Activated T-helper 1 cell treated with anti-CD3 and anti-CD28 coated beads, Interleukin-12 subunit alpha, Interleukin-12 subunit beta, Interleukin-2, Interleukin-4 antibody, amounts not matched to agents 30 ng/mL and 10 ng/mL and 1 ng/mL, durations not matched to agents 14 hours and 24 hours and 36 hours (primary cell): ENCODE data around the gene OR13J1. TPM values are rescaled to one million over a fixed set of nuclear protein-coding genes. Genes with fewer than 3 reads are reported as not detected.
"Not testable (repeated sequence)": the region's sequence is repeated elsewhere in the genome, so short reads cannot be mapped to it uniquely, and the experiment has no call there.

ENCODE experiments used
- DNase-seq: peaks from one replicate; pipeline ENCODE4 v3.0.0; 2021; ENCODE audit warnings: low spot score
- H3K27ac Mint-ChIP-seq: one replicate; pipeline ENCODE4 v1.8.0; 2021; ENCODE audit warnings: mild to moderate bottlenecking, mixed read lengths
- H3K27me3 Mint-ChIP-seq: one replicate; pipeline ENCODE4 v1.8.0; 2022; ENCODE audit warnings: mild to moderate bottlenecking, moderate library complexity, mixed read lengths; ENCODE audit not compliant: insufficient read depth
- H3K36me3 Mint-ChIP-seq: one replicate; pipeline ENCODE4 v1.8.0; 2021; ENCODE audit warnings: low read depth, mixed read lengths
- H3K4me1 Mint-ChIP-seq: one replicate; pipeline ENCODE4 v1.8.0; 2021; ENCODE audit warnings: low read depth, mixed read lengths
- H3K4me3 Mint-ChIP-seq: one replicate; pipeline ENCODE4 v1.8.0; 2021; ENCODE audit warnings: mild to moderate bottlenecking, moderate library complexity, mixed read lengths
- H3K9me3 Mint-ChIP-seq: one replicate; pipeline ENCODE4 v1.8.0; 2021; ENCODE audit warnings: mixed read lengths
- intact Hi-C: fragments of 100-400 bp; cut with micrococcal nuclease; formaldehyde crosslinking; loops from one replicate; pipeline ENCODE4 v1.15.1; 2024
- total RNA-seq: library from RNA; stranded (reverse); gene quantifications from 2 replicates; pipeline ENCODE4 v1.2.3, GENCODE V29; 2022

OR13J1 gene, protein sequence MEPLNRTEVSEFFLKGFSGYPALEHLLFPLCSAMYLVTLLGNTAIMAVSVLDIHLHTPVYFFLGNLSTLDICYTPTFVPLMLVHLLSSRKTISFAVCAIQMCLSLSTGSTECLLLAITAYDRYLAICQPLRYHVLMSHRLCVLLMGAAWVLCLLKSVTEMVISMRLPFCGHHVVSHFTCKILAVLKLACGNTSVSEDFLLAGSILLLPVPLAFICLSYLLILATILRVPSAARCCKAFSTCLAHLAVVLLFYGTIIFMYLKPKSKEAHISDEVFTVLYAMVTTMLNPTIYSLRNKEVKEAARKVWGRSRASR
- not detected in 2 replicates for total RNA-seq

DNA sequence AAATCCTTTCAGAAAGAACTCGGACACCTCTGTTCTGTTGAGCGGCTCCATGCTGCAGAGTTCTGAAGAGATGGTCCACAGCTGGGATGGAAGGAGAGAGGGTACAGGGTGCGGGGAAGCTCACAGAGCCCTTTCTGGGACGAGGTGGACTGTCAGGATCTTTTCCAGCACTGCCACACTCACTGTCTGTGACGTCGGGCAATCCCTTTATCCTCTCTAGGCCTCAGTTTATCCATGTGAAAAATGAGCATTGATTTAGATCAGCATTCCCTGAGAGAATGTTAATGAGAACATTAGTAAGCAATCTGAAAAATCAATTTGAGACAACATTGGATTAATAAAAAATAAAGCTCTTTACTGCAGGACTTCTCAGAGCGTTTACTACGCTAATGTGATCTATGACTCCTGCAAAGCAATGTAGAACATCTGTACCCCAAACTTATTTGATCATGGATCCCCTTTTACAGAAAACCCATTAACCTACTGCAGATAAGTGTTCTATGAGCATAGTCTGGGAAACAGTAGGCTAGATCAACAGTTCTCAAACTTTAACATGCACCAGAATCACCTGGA, at the start of gene OR13J1:
Gene OR13J1, minus strand, starts transcription at position 51 of the 573 bp plus-strand sequence. Its CDS starts 0 bp downstream, at position 51.
- Mint-ChIP-seq H3K4me1 (no peaks in the 10 kb centered on the region), H3K36me3 (no peaks in the 10 kb centered on the region), H3K27me3 (peaks cover 2% of the 10 kb centered on the region), H3K4me3 (no peak within 1 kb of the TSS), H3K9me3 (no peaks in the 10 kb centered on the region), H3K27ac (no peak within 1 kb of the TSS)
- DNase-seq, result no peak
- intact Hi-C loops, result no loop called here

- Mint-ChIP-seq H3K27me3 (peaks cover 2% of the 10 kb centered on the region), H3K9me3 (no peaks in the 10 kb centered on the region), H3K4me1 (peaks cover 8% of the 10 kb centered on the region), H3K36me3 (no peaks in the 10 kb centered on the region), H3K27ac (no peak overlapping the region), H3K4me3 (no peak overlapping the region)
- DNase-seq, result no peak
- intact Hi-C loops, result no loop called here
Observed at GRCh38 chr9:35919212-35920008, 49.2 kb upstream of the OR13J1 start.

GRCh38 chr9:35918780-35919179, 48.6 kb upstream of the OR13J1 start:
- intact Hi-C loops, result no loop called here
- H3K27ac Mint-ChIP-seq, result no peak overlapping the region

DNA sequence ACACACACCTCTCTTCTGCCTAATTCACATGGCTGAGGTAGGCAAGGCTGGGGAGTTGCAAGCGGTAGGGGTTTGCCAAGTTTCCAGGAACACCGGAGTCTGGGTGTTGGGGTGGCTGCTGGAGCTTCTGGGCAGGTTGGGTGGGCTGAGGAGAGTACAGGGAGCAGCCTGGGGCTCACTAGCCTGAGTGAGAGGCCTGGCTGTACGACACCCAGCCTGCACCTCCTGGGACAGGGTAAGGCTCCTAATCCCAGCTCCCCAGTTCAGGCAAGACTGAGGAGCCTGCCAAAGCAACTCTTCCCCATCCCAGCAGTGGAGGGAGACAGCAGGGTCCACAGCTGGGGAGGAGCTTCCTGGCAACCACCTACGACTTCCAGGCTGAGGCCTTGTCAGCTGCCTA, 47.1 kb upstream of the OR13J1 start:
- no peak for DNase-seq
- no peaks in the 10 kb centered on the region for H3K4me1 Mint-ChIP-seq
- H3K4me3 Mint-ChIP-seq, result no peak overlapping the region
- H3K27ac Mint-ChIP-seq, result peak overlapping the region; percentile 32
- H3K9me3 Mint-ChIP-seq, result no peaks in the 10 kb centered on the region
- no peaks in the 10 kb centered on the region for H3K36me3 Mint-ChIP-seq
- intact Hi-C loops, result no loop called here
- H3K27me3 Mint-ChIP-seq, result no peaks in the 10 kb centered on the region

More at GRCh38 chr9:35918780-35919179, 48.6 kb upstream of the OR13J1 start:
- no peak overlapping the region for H3K4me3 Mint-ChIP-seq
- H3K4me1 Mint-ChIP-seq, result peaks cover 2% of the 10 kb centered on the region
- H3K9me3 Mint-ChIP-seq, result no peaks in the 10 kb centered on the region
- no peaks in the 10 kb centered on the region for H3K36me3 Mint-ChIP-seq
- H3K27me3 Mint-ChIP-seq, result no peaks in the 10 kb centered on the region
- no peak for DNase-seq

DNA sequence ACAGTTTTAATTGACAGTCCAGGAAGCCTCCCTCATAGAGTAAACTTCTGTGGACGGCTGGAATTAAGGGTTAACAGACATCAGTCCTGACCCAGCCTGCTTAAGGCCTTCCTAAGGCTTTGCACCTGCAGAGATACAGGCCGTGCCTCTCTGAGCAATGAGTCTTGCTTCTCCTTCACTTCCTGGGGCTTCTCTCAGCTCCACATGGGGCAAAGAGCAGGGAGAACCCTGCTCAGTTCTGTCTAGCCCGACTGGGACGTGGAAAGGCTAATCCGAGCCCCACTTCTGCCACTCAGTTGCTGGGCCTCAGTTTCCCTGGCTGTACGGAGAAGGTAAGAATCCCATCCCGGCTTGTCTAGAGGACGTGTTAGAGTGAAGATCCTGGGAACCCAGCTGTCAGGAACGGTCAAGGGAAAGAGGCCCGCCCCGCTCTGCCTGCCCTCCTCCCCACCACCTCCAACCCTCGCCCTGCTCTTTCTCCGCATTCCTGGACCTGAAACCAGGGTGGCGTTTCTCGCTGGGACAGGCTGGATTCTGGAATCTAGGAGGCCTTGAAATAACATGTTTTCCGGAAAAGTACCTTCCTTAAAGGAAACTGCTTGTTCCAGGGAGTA, 45.6 kb upstream of the OR13J1 start:
- Mint-ChIP-seq H3K9me3 (no peaks in the 10 kb centered on the region), H3K27me3 (peaks cover 2% of the 10 kb centered on the region), H3K36me3 (no peaks in the 10 kb centered on the region), H3K4me3 (no peak overlapping the region), H3K4me1 (peaks cover 12% of the 10 kb centered on the region), H3K27ac (no peak overlapping the region)
- DNase-seq, result no peak
- intact Hi-C loops, result no loop called here

GRCh38 chr9:35914301-35914807, 44.2 kb upstream of the OR13J1 start:
- no peaks in the 10 kb centered on the region for H3K36me3 Mint-ChIP-seq
- intact Hi-C loops, result no loop called here
- peaks cover 2% of the 10 kb centered on the region for H3K27me3 Mint-ChIP-seq
- peaks cover 15% of the 10 kb centered on the region for H3K4me1 Mint-ChIP-seq
- H3K4me3 Mint-ChIP-seq, result no peak overlapping the region
- H3K27ac Mint-ChIP-seq, result no peak overlapping the region
- H3K9me3 Mint-ChIP-seq, result no peaks in the 10 kb centered on the region
- no peak for DNase-seq

DNA sequence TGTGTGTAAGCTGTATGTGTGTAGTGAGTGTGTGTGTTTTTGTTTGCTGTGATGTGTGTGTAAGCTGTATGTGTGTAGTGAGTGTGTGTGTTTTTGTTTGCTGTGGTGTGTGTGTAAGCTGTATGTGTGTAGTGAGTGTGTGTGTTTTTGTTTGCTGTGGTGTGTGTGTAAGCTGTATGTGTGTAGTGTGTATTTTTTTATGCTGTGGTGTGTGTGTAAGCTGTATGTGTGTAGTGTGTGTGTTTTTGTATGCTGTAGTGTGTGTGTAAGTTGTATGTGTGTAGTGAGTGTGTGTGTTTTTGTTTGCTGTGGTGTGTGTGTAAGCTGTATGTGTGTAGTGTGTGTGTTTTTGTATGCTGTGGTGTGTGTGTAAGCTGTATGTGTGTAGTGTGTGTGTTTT, 43.2 kb upstream of the OR13J1 start:
- H3K36me3 Mint-ChIP-seq, H3K9me3 Mint-ChIP-seq, H3K27me3 Mint-ChIP-seq, intact Hi-C loops, H3K4me3 Mint-ChIP-seq, DNase-seq, H3K27ac Mint-ChIP-seq: not testable (repeated sequence)
- H3K4me1 Mint-ChIP-seq, result peaks cover 23% of the 10 kb centered on the region

DNA sequence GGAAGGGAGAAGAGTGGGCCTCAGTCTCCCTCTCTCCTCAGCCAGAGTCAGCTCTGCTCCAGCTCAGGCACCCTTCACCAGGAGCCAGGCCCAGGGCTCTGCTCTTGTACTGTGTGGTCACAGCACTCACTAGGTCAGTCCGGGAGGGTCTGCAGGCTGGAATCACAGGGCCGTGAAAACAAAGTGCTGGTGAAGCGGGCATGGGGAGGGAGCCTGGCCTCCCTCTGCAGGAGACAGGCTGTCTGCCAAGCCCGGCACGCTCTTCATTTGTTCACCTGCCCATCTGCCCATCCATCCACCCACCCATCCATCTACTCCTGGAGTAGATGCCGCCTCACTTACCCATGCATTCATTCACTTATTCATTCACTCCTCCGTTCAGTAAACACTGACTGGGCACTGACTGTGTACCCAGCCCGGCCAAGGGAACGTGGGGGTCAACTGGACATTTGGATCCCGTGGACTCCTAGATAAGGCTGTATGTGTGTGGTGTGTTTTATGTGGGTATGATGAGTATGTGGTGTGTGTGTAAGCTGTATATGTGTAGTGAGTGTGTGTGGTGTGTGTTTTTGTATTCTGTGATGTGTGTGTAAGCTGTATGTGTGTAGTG, 42.7 kb upstream of the OR13J1 start:
- no peak for DNase-seq
- Mint-ChIP-seq H3K27me3 (peaks cover 2% of the 10 kb centered on the region), H3K36me3 (no peaks in the 10 kb centered on the region), H3K4me1 (peaks cover 28% of the 10 kb centered on the region), H3K9me3 (no peaks in the 10 kb centered on the region), H3K4me3 (no peak overlapping the region), H3K27ac (no peak overlapping the region)
- intact Hi-C loops, result no loop called here

- peaks cover 32% of the 10 kb centered on the region for H3K4me1 Mint-ChIP-seq
- intact Hi-C loops, result loop anchor here (1.0 kb wide), 2 partner anchors 22 to 96 kb away; partner anchors contain the start of gene HINT2
Observed at GRCh38 chr9:35911690-35912089, 41.5 kb upstream of the OR13J1 start.

GRCh38 chr9:35910613-35911359, 40.6 kb upstream of the OR13J1 start:
- Mint-ChIP-seq H3K4me3 (peak overlapping the region; percentile 57), H3K27me3 (peaks cover 2% of the 10 kb centered on the region), H3K36me3 (no peaks in the 10 kb centered on the region), H3K4me1 (peaks cover 32% of the 10 kb centered on the region), H3K9me3 (no peaks in the 10 kb centered on the region), H3K27ac (peak overlapping the region; percentile 69)
- DNase-seq, result peak; percentile 28
- intact Hi-C loops, result loop anchor here (1.0 kb wide), 2 partner anchors 23 to 95 kb away; partner anchors contain the start of gene HINT2

More at GRCh38 chr9:35911690-35912089, 41.5 kb upstream of the OR13J1 start:
- peak overlapping the region; percentile 50 for H3K27ac Mint-ChIP-seq
- no peak overlapping the region for H3K4me3 Mint-ChIP-seq
- no peaks in the 10 kb centered on the region for H3K36me3 Mint-ChIP-seq
- H3K9me3 Mint-ChIP-seq, result no peaks in the 10 kb centered on the region
- no peak for DNase-seq
- H3K27me3 Mint-ChIP-seq, result peaks cover 2% of the 10 kb centered on the region

- H3K9me3 Mint-ChIP-seq, result no peaks in the 10 kb centered on the region
- no peaks in the 10 kb centered on the region for H3K36me3 Mint-ChIP-seq
- peaks cover 32% of the 10 kb centered on the region for H3K4me1 Mint-ChIP-seq
- H3K27ac Mint-ChIP-seq, result no peak overlapping the region
- peaks cover 2% of the 10 kb centered on the region for H3K27me3 Mint-ChIP-seq
- DNase-seq, result no peak
- no peak overlapping the region for H3K4me3 Mint-ChIP-seq
- intact Hi-C loops, result no loop called here
Observed at GRCh38 chr9:35909687-35910612, 39.7 kb upstream of the OR13J1 start.
